Measurements from ENCODE around the gene LY6G6F. TPM values are rescaled to one million over a fixed set of nuclear protein-coding genes. Genes with fewer than 3 reads are reported as not detected.
A peak's percentile ranks its signal among the peaks of the same experiment; 100 is the strongest.
"Not testable (repeated sequence)": the region's sequence is repeated elsewhere in the genome, so short reads cannot be mapped to it uniquely, and the experiment has no call there.

The LY6G6F gene
- polyA plus RNA-seq, 3 donors, result 0.43 to 1.0 (median 1.0) TPM

DNA sequence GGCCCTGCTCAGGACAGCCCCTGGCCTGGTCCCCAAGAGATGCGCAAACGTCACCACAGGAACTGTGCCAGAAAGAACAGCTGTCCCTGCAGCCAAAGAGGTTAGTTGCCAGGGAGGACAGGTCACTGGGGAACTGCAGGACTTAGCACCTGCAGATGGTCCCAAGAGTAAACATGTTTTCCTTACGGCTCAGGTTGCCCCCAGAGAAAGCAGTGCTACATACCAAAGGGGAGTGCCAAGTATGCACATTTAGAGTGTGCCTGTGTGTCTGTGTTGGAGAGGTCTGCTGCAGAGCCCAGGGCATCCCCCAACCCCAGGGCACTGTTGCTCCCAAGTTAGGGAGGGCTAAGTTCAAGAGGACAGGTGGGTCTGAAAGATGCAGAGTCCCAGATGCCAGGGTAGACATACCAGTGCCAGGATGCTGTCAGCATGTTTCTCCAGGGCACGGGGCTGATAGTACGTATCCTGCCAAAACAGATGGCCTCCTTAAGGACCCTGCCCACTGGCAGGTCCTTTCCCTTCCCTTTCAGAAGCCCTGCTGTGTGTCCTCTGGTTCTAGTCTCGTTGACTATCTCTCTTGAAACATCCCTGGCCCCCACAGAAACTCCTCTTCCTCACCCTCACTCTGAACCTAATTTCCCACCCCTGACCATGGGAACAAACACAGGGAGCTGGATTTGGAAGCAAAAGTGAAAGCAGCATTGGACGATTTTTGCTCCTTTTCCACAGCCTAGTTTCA is 4.8 kb upstream of the LY6G6F start:
- DNase-seq, result no peak

DNA sequence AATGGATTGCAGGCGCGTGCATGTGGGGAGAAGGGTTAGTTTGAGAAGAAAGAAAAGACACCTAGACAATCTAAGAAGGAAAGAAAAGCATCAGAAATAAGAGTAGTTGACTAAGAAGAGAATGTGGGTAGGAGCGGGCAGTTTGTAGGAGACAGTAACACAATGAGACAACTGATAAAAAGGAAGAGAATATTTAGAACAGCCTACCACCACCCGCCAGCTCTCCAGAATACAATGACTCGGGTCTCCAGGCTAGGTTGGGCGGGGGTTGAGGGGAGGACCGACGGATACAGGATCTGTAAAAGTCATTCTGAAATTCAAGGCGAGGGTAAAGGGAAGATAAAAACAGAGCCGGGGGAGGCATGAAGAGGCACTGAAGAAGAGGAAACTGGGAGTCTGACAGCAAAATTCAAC is 4.3 kb upstream of the LY6G6F start:
- no peak for DNase-seq

DNA sequence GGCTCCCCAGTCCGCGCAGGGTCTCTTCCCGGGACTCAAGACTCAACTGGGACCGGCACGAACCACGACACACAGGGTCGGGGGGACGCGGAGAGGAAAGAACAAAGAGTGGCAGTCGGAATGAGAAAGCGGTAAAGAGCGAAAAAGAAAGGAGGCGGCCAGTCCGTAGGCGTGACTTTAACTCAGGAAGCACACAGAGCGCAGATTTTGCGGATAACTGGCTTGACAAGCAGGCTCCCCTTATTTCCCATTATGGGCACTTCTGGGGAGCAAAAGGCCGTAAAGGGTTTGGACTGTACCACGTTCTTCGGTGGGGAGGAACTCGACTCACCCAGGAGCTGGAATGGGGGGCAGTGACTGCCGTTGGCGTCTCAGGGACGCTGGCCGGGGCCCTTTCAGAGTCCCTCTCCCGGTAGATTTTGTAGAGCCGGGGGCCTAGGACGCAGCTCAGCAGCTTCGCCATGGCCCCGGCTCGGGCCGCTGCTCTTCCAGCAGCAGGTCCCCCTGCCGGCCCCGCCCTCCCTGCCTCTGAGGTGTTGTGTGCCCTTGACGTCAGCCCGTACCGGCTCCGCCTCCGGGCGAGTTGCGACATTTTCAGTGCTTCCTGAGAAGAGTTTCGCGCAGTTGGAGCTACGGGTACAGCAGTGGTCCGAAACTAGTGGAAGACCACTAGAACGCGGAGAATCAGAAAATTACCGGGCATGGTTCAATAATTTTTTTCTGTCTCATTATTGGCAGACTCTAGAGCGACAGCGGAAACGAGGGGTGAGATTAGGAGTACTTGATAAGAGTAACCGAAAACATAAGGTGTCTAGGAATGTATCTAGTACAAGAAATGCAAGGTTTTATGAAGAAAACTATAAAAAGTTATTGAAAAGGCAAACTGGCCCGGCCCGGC is 3.6 kb upstream of the LY6G6F start, which contains the start of gene ABHD16A:
Gene ABHD16A (minus strand): TSS at position 506 of the 898 bp plus-strand sequence. CDS start 43 bp downstream, at position 463.
- peak; percentile 99 for DNase-seq

DNA sequence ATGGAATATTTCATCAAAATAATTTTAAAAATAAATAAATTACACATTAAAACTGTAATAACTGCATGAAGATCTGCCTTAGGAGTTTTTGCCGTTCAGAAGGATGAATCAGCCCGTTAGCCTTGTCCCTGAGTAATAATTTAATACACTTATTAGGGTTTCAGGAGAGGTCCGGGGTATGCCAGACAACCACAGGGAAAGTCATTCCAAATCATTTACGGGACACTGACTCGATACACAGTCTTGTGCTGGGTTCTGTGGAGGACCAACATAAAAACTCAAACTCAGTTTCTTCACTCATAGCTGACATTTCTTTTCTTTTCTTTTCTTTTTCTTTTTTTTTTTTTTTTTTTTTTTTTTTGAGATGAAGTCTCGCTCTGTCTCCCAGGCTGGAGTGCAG is 735 bp upstream of the LY6G6F start:
- no peak for DNase-seq

DNA sequence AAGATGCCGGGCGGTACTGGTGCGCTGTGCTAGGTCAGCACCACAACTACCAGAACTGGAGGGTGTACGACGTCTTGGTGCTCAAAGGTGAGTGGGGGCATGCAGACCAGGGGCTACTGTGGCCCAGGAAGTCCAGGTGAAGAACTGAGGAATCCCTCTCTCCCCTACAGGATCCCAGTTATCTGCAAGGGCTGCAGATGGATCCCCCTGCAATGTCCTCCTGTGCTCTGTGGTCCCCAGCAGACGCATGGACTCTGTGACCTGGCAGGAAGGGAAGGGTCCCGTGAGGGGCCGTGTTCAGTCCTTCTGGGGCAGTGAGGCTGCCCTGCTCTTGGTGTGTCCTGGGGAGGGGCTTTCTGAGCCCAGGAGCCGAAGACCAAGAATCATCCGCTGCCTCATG is 1.0 kb downstream of the LY6G6F start:
- no peak for DNase-seq

DNA sequence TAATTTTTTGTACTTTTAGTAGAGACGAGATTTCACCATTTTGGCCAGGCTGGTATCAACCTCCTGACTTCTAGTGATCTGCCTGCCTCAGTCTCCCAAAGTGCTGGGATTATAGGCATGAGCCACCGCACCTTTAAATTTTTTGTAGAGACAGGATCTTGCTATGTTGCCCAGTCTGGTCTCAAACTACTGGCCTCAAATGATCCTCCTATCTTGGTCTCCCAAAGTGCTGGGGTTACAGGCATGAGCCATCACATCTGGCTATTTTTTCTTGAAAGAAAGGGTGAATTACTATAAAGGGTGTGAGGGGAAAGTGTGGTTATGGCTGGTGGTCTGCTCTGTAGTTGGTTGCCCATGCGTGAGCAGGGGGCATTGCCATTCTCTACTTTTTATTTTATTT is 1.6 kb downstream of the LY6G6F start:
- no peak for DNase-seq

DNA sequence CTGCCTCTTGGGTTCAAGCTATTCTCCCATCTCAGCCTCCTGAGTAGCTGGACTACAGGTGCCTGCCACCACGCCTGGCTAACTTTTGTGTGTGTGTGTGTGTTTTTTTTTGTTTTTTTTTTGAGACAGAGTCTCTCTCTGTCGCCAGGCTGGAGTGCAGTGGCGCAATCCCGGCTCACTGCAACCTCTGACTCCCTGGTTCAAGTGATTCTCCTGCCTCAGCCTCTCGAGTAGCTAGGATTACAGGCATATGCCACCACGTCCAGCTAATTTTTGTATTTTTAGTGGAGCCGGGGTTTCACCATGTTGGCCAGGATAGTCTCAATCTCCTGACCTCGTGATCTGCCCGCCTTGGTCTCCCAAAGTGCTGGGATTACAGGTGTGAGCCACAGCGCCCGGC is 2.5 kb downstream of the LY6G6F start:
- DNase-seq, result not testable (repeated sequence)

DNA sequence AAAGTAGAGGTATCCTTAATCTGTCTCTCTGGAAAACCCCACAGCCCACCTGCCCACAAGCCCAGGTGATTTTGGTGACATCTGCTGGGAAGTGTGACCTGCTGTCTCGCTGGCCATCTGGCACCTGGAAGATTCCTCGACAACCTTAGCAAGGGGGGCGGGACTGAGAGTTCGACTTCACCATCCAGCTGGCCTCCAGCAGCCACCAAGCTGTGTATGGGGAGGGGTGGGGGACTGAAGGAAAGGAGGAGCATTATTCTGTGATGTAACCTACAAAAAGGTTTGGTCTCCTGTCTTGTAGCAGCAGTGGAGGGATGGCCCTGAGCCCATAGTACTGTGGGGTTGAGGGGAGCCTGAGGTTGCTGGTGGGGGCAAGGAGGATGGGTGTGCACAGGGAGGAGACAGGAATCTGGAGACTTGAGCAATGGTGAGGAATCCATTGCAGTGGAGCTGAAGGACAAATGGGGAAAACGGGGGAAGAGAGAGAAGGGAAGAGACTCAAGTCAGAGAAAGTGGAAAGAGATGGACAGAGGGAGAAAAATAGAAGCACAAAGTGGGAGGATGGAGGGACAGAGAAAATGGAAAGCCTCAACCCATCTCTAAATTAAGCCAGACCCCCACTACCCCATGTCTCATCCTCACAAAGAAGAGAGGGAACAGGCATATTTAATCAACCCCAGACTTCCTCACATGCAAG is 4.0 kb downstream of the LY6G6F start:
- DNase-seq, result no peak

DNA sequence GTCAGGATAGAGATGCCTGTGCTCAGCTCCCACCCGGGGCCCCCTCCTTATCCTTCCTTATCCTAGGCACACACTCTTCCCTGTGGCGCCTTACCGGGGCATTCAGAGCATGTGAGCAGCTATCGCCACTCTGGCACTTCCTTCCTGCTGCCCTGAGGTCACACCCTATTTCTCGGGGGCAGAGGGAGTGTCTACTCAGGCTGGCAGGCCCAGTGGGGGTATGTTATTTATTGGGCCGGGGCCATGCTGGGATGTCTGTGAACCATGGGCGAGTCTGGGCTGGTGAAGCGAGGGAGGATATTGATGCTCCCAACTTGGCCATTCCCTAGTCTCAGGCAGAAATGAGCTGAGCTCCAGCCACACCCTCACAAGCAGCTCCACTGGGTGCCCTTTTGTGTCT is 4.6 kb downstream of the LY6G6F start:
- no peak for DNase-seq

DNA sequence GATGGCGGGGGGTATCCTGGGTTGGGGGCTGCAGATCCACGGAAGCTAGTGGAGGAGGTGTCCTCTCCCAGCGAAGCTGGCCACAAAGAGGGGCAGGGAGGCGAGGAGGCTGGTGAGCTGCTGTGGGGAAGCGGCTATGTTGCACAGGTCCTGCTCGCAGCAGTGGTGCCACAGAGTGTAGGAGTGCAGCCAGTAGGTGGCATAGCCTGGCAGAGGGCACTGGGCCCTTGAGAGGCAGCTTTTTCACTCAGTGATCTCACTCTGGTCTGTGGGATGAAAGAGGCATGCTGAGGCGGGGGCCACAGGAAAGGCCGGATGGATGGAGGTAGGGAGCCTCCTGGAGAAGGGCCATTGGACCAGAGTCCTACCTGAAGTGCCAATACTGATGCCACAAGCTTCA is 5.6 kb downstream of the LY6G6F start:
- no peak for DNase-seq

DNA sequence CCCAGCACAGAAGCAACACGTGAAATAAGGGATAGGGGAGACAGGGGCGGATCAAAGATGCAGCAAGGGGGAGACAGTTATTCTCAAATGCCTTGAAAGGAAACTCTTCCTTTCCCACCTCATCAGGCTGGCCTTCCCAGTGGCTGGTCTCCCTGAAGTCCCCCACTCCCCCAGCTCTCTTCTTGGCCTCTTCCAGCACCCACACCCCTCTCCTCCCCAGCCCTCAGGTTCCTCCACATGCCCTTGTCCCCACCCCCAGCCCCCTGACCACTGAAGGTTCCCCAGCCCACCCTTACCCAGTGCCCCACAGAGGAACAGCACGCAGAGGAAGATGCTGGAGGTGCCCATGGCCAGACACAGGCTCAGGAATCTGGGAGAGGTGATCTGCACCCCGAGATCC is 6.8 kb downstream of the LY6G6F start:
- DNase-seq, result no peak

DNA sequence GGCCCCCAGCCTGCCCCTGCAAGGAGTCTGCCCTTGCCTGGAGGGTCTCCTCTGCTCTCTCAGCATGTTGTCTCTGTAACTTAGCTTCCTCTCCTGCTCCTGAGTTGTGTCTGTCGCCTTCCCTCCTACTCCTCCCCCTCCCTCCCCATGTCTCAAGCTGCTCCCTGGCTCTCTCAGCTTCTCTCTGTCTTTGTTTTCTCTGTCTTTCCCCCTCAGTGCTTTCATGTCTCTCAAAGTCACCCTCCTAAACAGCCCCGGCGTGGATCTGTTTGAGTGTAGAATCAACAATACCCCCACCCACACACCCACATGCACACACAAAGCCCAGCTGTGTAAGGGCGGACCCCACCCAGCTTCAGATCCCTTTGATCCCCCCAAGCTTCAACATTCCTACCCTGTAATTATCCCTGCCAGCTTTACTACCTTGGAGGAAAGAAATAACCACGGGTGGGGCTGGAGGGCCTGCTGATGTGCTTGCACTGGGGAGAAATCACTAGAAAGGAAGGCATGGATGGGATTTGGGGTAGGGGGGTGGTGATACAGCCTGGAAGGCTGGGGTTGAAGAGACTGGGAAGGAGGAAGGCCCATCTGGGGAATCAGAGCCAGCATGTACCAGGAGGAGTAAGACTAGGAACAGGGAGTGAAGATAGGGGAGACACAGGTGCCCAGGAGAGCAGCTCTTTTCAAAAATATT is 7.5 kb downstream of the LY6G6F start:
- DNase-seq, result peak; percentile 56

DNA sequence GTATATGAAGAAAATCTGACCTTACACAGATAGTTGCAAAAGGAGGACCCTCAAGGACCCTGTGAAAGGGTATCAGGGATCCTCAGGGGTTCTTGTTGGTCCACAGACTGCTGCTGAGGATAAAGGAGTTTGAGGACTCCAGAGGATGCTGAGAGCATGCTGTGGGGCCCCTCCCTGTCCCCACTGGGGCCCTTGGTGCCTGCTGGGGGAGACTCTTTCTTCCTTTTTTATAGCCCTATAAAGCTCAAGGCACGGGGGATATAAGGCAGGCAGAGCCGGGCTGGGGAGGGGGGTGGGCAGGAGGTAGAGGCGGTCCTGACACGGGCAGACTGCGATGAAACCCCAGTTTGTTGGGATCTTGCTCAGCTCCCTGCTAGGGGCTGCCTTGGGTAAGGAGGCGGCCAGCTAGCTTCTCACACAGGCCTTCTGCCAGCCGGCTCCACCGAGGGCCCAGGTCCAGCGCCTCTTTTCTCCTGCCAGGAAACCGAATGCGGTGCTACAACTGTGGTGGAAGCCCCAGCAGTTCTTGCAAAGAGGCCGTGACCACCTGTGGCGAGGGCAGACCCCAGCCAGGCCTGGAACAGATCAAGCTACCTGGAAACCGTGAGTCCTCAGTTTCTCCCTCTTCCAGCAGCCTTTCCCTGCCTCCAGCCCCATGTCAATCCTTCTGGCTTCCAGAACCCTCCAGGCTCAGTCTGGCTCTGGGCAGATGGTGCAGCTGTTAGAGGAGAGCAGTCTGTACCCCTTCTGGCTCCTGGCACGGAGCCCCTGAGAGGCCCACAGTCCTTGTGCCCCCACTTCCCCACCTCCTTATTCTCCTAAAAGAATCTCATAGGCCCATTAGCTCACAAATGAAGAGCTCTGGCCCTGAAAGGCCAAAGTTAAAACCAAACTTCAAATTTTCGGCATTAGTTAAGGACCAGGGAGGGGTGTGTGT is 8.6 kb downstream of the LY6G6F start, which contains the start of gene LY6G6D:
Gene LY6G6D (plus strand): TSS at position 327 of the 937 bp plus-strand sequence. CDS start 8 bp downstream, at position 335.
- no peak for DNase-seq

DNA sequence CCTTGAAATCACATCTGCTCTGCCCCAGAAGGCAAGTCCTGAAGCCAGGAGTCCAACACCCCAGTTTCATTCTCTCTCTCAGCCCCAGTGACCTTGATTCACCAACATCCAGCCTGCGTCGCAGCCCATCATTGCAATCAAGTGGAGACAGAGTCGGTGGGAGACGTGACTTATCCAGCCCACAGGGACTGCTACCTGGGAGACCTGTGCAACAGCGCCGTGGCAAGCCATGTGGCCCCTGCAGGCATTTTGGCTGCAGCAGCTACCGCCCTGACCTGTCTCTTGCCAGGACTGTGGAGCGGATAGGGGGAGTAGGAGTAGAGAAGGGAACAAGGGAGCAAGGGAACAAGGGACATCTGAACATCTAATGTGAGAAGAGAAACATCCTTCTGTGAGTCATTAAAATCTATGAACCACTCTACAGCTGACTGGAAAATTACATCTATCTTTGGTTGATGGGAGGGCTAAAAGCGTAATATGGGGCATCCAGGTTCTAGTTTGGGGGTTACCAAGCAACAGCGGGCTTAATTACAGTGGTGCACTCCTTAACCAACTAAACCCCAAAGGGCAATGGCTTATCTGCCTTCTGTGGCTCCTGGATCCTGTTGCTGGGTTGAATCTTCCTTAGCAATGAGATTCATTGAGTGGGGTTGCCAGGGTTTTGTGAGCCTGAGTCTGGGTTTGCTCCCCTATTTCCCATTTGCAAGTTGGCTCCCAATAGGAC is 11.0 kb downstream of the LY6G6F start:
- DNase-seq, result no peak

DNA sequence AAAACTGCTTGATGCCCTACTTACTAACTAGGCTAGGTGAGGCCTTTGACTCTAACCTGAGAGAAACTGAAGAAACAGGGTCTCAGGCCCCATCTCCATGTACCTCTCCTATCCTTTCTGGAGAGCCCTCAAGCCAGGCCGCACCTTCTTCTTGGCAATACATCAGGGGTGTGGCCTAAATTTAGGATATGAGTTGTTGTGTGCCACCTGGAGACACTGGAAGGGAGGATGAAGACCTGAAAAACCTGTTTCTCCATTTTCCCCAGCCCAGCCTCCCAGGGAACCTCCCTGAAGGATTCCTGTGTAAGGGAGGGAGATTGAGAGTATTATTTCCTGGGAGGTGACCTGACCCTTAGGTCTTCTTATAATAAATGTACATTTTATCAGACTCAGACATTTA is 11.6 kb downstream of the LY6G6F start:
- DNase-seq, result no peak

DNA sequence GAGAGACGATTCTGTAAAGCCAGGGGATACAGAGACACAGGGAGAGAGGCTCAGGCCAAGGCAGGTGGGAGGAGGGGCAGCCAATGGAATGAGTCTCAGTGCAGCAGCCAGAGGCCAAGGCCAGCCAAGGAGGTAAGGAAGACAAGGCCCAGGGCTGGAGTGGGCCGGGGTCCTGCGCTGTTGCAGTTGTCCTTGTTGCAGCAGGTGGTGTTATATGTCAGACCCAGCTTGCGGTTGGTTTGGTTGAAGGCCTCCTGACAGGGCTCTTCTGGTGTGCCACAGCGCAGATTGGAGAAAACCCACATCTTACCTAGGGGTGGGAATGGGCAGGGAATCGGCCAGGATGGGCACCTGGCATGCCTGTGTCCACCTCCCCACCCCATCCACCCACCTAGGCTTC is 12.3 kb downstream of the LY6G6F start:
- DNase-seq, result no peak

DNA sequence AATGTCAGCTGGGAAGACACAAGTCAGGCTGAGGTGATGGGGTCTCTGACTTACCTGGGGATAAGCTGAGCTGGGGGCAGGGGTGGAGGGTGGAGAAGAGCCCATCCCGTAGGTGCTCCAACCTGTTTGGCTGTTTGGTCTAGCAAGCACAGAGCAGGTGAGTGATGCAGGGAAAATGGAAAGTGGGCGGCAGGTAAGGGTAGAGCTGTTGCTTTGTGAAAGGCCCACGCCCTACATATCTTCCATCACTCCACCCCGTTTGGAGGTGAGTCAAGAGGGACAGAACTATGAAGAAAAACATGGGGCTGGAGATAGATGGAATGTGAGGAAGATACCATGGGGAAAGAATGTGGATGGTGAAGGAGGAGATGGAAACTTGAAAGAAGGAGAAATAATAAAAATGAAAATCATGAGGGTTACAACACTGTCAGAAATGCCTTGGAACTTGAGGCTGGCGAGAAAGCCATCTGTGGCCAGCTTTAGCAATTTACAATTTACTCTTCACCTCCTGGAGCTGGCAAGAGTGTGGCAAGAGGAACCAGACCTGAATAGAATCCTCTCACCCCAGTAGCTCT is 13.6 kb downstream of the LY6G6F start:
- DNase-seq, result no peak

DNA sequence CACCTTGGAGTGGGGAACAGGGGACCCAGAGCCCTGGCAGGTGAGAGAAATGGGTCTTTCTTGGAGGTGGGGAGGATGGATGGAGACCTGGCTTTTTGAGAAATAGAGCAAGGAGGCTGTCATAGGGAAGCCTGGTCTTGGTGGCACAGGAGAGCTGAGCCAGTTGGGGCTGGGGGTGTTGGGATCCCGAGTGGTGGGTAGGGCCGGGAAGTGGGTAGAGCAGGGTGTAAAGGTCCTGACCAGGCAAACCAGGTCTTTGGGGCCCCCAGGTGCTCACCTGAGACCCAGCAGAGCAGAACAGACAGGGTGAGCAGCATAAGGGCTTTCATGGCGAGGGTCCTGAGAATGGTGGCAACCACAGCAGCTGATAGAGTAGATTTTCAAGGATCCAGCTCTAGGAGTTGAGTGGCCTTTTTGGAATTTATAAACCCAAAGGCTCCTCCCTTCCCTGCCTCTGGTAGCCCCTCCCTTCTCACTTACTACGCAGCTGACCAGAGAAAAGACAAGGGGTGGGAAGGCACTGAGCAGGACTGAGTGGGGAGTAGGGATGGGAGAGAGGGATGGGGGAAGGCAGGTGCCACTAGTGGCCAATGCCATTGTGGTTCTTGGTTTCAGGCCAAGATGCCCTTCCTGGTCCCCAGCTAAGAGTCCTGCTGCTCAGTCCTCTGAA is 14.8 kb downstream of the LY6G6F start, which contains the start of gene LY6G6C:
Gene LY6G6C (minus strand): TSS at position 396 of the 670 bp plus-strand sequence. CDS start 67 bp downstream, at position 329.
- no peak for DNase-seq

DNA sequence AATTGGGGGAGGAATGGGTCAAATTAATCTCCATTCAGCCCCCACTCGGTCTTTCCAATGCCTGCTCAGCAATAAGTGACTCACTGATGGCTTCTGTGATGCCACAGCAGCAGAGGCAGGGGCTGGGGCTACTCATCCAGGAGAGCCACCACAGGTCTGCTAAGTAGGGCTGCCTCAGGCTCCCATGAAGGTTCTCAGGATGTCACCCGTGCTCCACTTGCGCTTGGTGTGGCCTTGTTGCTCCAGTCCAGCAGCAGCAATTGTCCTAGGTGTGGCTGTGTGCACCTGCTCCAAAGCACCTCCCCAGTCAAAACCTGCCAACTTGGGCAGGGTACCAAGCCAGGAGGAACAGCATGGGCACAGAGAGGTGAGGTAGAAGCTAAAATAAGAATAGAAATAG is 15.5 kb downstream of the LY6G6F start:
- no peak for DNase-seq

All from renal pelvis (tissue), 4 donors.